ENCODE results near the gene TXNDC8.

GRCh38 chr9:110346325-110346724 lies 8.7 kb upstream of the TXNDC8 start:
- TF ChIP-seq, protein P1, sequence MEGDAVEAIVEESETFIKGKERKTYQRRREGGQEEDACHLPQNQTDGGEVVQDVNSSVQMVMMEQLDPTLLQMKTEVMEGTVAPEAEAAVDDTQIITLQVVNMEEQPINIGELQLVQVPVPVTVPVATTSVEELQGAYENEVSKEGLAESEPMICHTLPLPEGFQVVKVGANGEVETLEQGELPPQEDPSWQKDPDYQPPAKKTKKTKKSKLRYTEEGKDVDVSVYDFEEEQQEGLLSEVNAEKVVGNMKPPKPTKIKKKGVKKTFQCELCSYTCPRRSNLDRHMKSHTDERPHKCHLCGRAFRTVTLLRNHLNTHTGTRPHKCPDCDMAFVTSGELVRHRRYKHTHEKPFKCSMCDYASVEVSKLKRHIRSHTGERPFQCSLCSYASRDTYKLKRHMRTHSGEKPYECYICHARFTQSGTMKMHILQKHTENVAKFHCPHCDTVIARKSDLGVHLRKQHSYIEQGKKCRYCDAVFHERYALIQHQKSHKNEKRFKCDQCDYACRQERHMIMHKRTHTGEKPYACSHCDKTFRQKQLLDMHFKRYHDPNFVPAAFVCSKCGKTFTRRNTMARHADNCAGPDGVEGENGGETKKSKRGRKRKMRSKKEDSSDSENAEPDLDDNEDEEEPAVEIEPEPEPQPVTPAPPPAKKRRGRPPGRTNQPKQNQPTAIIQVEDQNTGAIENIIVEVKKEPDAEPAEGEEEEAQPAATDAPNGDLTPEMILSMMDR (conservative IDR thresholded peaks at IDR 0.05; ENCODE audit: low read length): no peak
- TF ChIP-seq EZH2phosphoT487 (IDR thresholded peaks at IDR 0.05; ENCODE audit: borderline replicate concordance): no peak
